Osteoblast (primary cell): ENCODE measurements around the gene CCDC13. TPM values are rescaled to one million over a fixed set of nuclear protein-coding genes. Genes with fewer than 3 reads are reported as not detected.

Source experiments
- DNase-seq: peaks from one replicate; pipeline ENCODE4 v3.0.0; 2011; ENCODE audit warnings: low spot score, mixed read lengths; ENCODE audit not compliant: insufficient read length; ENCODE audit errors: missing footprints
- H2AFZ ChIP-seq: 2 replicates; pipeline ENCODE4 v1.6.0; 2011; ENCODE audit warnings: mild to moderate bottlenecking, low read length
- H3K27ac ChIP-seq: 2 replicates; pipeline ENCODE4 v1.5.1; 2011; ENCODE audit warnings: mild to moderate bottlenecking, low read depth, low read length, moderate library complexity
- H3K27me3 ChIP-seq: 2 replicates; pipeline ENCODE4 v1.6.0; 2012; ENCODE audit warnings: mild to moderate bottlenecking, control low read depth, inconsistent platforms, low read length, moderate library complexity; ENCODE audit not compliant: insufficient read depth
- H3K36me3 ChIP-seq: 2 replicates; pipeline ENCODE4 v1.5.1; 2011; ENCODE audit warnings: mild to moderate bottlenecking, low read length, control low read depth, moderate library complexity; ENCODE audit not compliant: insufficient read depth
- H3K4me1 ChIP-seq: 2 replicates; pipeline ENCODE4 v1.5.1; 2011; ENCODE audit warnings: mild to moderate bottlenecking, low read length, control low read depth, moderate library complexity; ENCODE audit not compliant: insufficient read depth
- H3K4me2 ChIP-seq: 2 replicates; pipeline ENCODE4 v1.6.0; 2011; ENCODE audit warnings: mild to moderate bottlenecking, low read length; ENCODE audit not compliant: insufficient read depth
- H3K4me3 ChIP-seq: fragments of 200-600 bp; sonication (generic); 3 replicates; pipeline ENCODE4 v1.5.1; 2012; ENCODE audit warnings: mild to moderate bottlenecking, low read length, inconsistent platforms; ENCODE audit not compliant: insufficient read depth
- H3K79me2 ChIP-seq: 2 replicates; pipeline ENCODE4 v1.6.0; 2012; ENCODE audit warnings: mild to moderate bottlenecking, low read length, control low read depth, inconsistent platforms; ENCODE audit not compliant: insufficient read depth
- H3K9me3 ChIP-seq: 2 replicates; pipeline ENCODE4 v1.5.1; 2011; ENCODE audit warnings: low read depth, low read length, control low read depth
- H4K20me1 ChIP-seq: 2 replicates; pipeline ENCODE4 v1.6.0; 2012; ENCODE audit warnings: mild to moderate bottlenecking, low read length, control low read depth; ENCODE audit not compliant: insufficient read depth
- CTCF ChIP-seq: IDR thresholded peaks from 2 replicates; pipeline ENCODE4 v1.5.1; 2011; ENCODE audit warnings: mild to moderate bottlenecking, low read depth, low read length, moderate library complexity; ENCODE audit errors: extremely low read depth
- total RNA-seq: library from RNA; depleted of rRNA; stranded (reverse); fragments of >200 nt; gene quantifications from 2 replicates; pipeline ENCODE4 v1.2.3, GENCODE V29; 2012

Gene CCDC13
- total RNA-seq, 1 donor = 0.72 TPM

GRCh38 chr3:42809202-42809601 is 36.1 kb upstream of the CCDC13 start, which contains the start of gene ACKR2:
TSS of gene ACKR2 (plus strand) at chr3:42809445. CDS start at chr3:42864503, 55,058 bp downstream.
- Histone ChIP-seq H3K4me3 (no peak within 1 kb of the TSS), H3K79me2 (no peaks in the 10 kb centered on the region), H3K27me3 (peaks cover 9% of the 10 kb centered on the region), H3K27ac (no peak within 1 kb of the TSS), H3K4me1 (peaks cover 9% of the 10 kb centered on the region), H2AFZ (no peak within 1 kb of the TSS), H3K36me3 (no peaks in the 10 kb centered on the region), H4K20me1 (no peaks in the 10 kb centered on the region), H3K4me2 (no peak within 1 kb of the TSS), H3K9me3 (no peaks in the 10 kb centered on the region)
- no peak for DNase-seq
- no peak for TF ChIP-seq CTCF

GRCh38 chr3:42807929-42808328 is 34.9 kb upstream of the CCDC13 start:
- H3K4me1 ChIP-seq = peaks cover 17% of the 10 kb centered on the region
- no peak for TF ChIP-seq CTCF

GRCh38 chr3:42805141-42805821 is 32.2 kb upstream of the CCDC13 start:
- DNase-seq = no peak
- H3K4me2 ChIP-seq = peak overlapping the region; percentile 99
- no peak for TF ChIP-seq CTCF
- peaks cover 3% of the 10 kb centered on the region for H3K27me3 ChIP-seq
- H3K27ac ChIP-seq = no peak overlapping the region
- peaks cover 38% of the 10 kb centered on the region for H3K79me2 ChIP-seq
- peak overlapping the region; percentile 96 for H2AFZ ChIP-seq
- no peaks in the 10 kb centered on the region for H3K9me3 ChIP-seq
- peaks cover 21% of the 10 kb centered on the region for H3K4me1 ChIP-seq
- H3K4me3 ChIP-seq = peak overlapping the region; percentile 96
- H3K36me3 ChIP-seq = no peaks in the 10 kb centered on the region
- H4K20me1 ChIP-seq = peaks cover 7% of the 10 kb centered on the region

More at GRCh38 chr3:42807929-42808328, 34.9 kb upstream of the CCDC13 start:
- DNase-seq = no peak
- Histone ChIP-seq H3K27me3 (peaks cover 3% of the 10 kb centered on the region), H3K9me3 (no peaks in the 10 kb centered on the region), H4K20me1 (peaks cover 4% of the 10 kb centered on the region), H3K27ac (no peak overlapping the region), H3K4me2 (no peak overlapping the region), H3K4me3 (no peak overlapping the region), H3K36me3 (no peaks in the 10 kb centered on the region), H3K79me2 (peaks cover 12% of the 10 kb centered on the region), H2AFZ (no peak overlapping the region)

- peak overlapping the region; percentile 96 for H2AFZ ChIP-seq
- H3K4me1 ChIP-seq = peaks cover 21% of the 10 kb centered on the region
- H3K4me2 ChIP-seq = peak overlapping the region; percentile 99
- peaks cover 43% of the 10 kb centered on the region for H3K79me2 ChIP-seq
- H3K27me3 ChIP-seq = peaks cover 3% of the 10 kb centered on the region
- no peak for TF ChIP-seq CTCF
- H3K27ac ChIP-seq = peak overlapping the region; percentile 59
- peak overlapping the region; percentile 96 for H3K4me3 ChIP-seq
- DNase-seq = no peak
- H4K20me1 ChIP-seq = peaks cover 7% of the 10 kb centered on the region
- no peaks in the 10 kb centered on the region for H3K36me3 ChIP-seq
- H3K9me3 ChIP-seq = no peaks in the 10 kb centered on the region
Observed at GRCh38 chr3:42804831-42805132, 31.7 kb upstream of the CCDC13 start.
